ENCODE results near the gene C11orf65.

DNA sequence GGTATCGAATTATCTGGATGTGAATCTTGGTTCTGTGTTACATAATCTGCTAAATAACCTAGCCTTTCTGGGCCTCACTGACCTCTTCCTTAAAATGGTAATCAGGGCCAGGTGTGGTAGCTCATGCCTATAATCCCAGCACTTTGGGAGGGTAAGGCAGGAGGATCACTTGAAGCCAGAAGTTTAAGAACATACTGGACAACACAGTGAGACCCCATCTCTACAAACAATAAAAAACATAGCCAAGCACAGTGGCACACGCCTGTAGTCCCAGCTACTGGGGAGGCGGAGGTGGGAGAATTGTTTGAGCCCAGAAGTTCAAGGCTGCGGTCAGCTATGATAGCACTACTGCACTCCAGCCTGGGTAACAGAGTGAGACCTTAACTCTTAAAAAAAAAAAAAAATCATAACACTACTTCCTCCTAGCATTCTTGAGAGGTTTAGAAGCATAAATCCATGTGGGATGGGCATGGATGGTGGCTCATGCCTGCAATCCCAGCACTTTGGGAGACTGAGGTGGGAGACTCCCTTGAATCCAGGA lies 72.5 kb downstream of the C11orf65 start:
- TF ChIP-seq, protein P1, sequence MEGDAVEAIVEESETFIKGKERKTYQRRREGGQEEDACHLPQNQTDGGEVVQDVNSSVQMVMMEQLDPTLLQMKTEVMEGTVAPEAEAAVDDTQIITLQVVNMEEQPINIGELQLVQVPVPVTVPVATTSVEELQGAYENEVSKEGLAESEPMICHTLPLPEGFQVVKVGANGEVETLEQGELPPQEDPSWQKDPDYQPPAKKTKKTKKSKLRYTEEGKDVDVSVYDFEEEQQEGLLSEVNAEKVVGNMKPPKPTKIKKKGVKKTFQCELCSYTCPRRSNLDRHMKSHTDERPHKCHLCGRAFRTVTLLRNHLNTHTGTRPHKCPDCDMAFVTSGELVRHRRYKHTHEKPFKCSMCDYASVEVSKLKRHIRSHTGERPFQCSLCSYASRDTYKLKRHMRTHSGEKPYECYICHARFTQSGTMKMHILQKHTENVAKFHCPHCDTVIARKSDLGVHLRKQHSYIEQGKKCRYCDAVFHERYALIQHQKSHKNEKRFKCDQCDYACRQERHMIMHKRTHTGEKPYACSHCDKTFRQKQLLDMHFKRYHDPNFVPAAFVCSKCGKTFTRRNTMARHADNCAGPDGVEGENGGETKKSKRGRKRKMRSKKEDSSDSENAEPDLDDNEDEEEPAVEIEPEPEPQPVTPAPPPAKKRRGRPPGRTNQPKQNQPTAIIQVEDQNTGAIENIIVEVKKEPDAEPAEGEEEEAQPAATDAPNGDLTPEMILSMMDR (IDR thresholded peaks at IDR 0.05; ENCODE audit: insufficient read depth, low read depth, low read length), result no peak
- no peak for TF ChIP-seq EZH2 (IDR thresholded peaks at IDR 0.05; ENCODE audit: insufficient read depth, low read length)
